ENCODE data around the gene FAM227B.

The FAM227B gene

GRCh38 chr15:49624056-49624455, 3.4 kb upstream of the FAM227B start:
- H3K27me3 ChIP-seq (ENCODE audit: insufficient read depth, low read length), result no peaks in the 10 kb centered on the region
- H3F3A ChIP-seq (ENCODE audit: insufficient read depth, low read length), result no peaks in the 10 kb centered on the region
- no peaks in the 10 kb centered on the region for H3K9me2 ChIP-seq (ENCODE audit: low read depth, low read length)
- H4K20me1 ChIP-seq (ENCODE audit: insufficient read depth, low read length), result no peaks in the 10 kb centered on the region
- H3K36me3 ChIP-seq (ENCODE audit: insufficient read depth, low read length), result peaks cover 26% of the 10 kb centered on the region
- H2AFZ ChIP-seq (ENCODE audit: low read length), result no peak overlapping the region
- no peak overlapping the region for H3K4me2 ChIP-seq (ENCODE audit: low read length)
- H3K79me2 ChIP-seq (ENCODE audit: insufficient read depth, low read length), result peaks cover 15% of the 10 kb centered on the region
- H3K9me3 ChIP-seq (ENCODE audit: low read length), result peaks cover 7% of the 10 kb centered on the region; the same call in 1 of the 2 replicates
- no peak overlapping the region for H3K9ac ChIP-seq (ENCODE audit: low read length)
- TF ChIP-seq CTCF (IDR thresholded peaks at IDR 0.05; ENCODE audit: low read length) (no peak), EZH2 (IDR thresholded peaks at IDR 0.05; ENCODE audit: borderline replicate concordance, low read length) (no peak)
- peaks cover 24% of the 10 kb centered on the region for H3K4me1 ChIP-seq (ENCODE audit: insufficient read depth, low read length, severe bottlenecking)
- H3K4me3 ChIP-seq (ENCODE audit: low read depth, low read length, poor library complexity, severe bottlenecking), result no peak overlapping the region
- no peak overlapping the region for H3K27ac ChIP-seq (ENCODE audit: low read depth, low read length, poor library complexity, severe bottlenecking)

GRCh38 chr15:49622561-49622960, 1.9 kb upstream of the FAM227B start:
- Histone ChIP-seq H3K36me3 (ENCODE audit: insufficient read depth, low read length) (peaks cover 26% of the 10 kb centered on the region), H2AFZ (ENCODE audit: low read length) (no peak overlapping the region), H3K4me1 (ENCODE audit: insufficient read depth, low read length, severe bottlenecking) (peaks cover 24% of the 10 kb centered on the region), H3F3A (ENCODE audit: insufficient read depth, low read length) (no peaks in the 10 kb centered on the region), H3K9ac (ENCODE audit: low read length) (no peak overlapping the region), H3K79me2 (ENCODE audit: insufficient read depth, low read length) (peaks cover 15% of the 10 kb centered on the region), H3K4me3 (ENCODE audit: low read depth, low read length, poor library complexity, severe bottlenecking) (no peak overlapping the region), H3K27me3 (ENCODE audit: insufficient read depth, low read length) (no peaks in the 10 kb centered on the region), H3K9me2 (ENCODE audit: low read depth, low read length) (no peaks in the 10 kb centered on the region), H3K27ac (ENCODE audit: low read depth, low read length, poor library complexity, severe bottlenecking) (no peak overlapping the region), H4K20me1 (ENCODE audit: insufficient read depth, low read length) (no peaks in the 10 kb centered on the region), H3K9me3 (ENCODE audit: low read length) (peaks cover 7% of the 10 kb centered on the region; the same call in 1 of the 2 replicates), H3K4me2 (ENCODE audit: low read length) (peak overlapping the region; percentile 96)
- 0 out of 2 replicates have a peak, but pooled peaks have one; percentile 10 for TF ChIP-seq CTCF (IDR thresholded peaks at IDR 0.05; ENCODE audit: low read length)
- TF ChIP-seq EZH2 (IDR thresholded peaks at IDR 0.05; ENCODE audit: borderline replicate concordance, low read length), result no peak

GRCh38 chr15:49621887-49622286, 1.3 kb upstream of the FAM227B start:
- H2AFZ ChIP-seq (ENCODE audit: low read length), result no peak overlapping the region
- H3K79me2 ChIP-seq (ENCODE audit: insufficient read depth, low read length), result peaks cover 15% of the 10 kb centered on the region

More at GRCh38 chr15:49621887-49622286, 1.3 kb upstream of the FAM227B start:
- Histone ChIP-seq H3K4me2 (ENCODE audit: low read length) (peak overlapping the region; percentile 96), H3K9ac (ENCODE audit: low read length) (peak overlapping the region; percentile 94), H3F3A (ENCODE audit: insufficient read depth, low read length) (no peaks in the 10 kb centered on the region), H3K4me3 (ENCODE audit: low read depth, low read length, poor library complexity, severe bottlenecking) (peak overlapping the region; percentile 86), H3K4me1 (ENCODE audit: insufficient read depth, low read length, severe bottlenecking) (peaks cover 24% of the 10 kb centered on the region), H3K27ac (ENCODE audit: low read depth, low read length, poor library complexity, severe bottlenecking) (no peak overlapping the region), H3K27me3 (ENCODE audit: insufficient read depth, low read length) (no peaks in the 10 kb centered on the region), H3K9me2 (ENCODE audit: low read depth, low read length) (no peaks in the 10 kb centered on the region), H3K9me3 (ENCODE audit: low read length) (peaks cover 7% of the 10 kb centered on the region; the same call in 1 of the 2 replicates), H3K36me3 (ENCODE audit: insufficient read depth, low read length) (peaks cover 20% of the 10 kb centered on the region), H4K20me1 (ENCODE audit: insufficient read depth, low read length) (no peaks in the 10 kb centered on the region)
- no peak for TF ChIP-seq CTCF (IDR thresholded peaks at IDR 0.05; ENCODE audit: low read length)
- TF ChIP-seq EZH2 (IDR thresholded peaks at IDR 0.05; ENCODE audit: borderline replicate concordance, low read length), result no peak

Measured in OCI-LY1 (cell line).